Nephron progenitor cell (in vitro differentiated cells): ENCODE measurements around the gene TACC3.
A peak's percentile ranks its signal among the peaks of the same experiment; 100 is the strongest.

Source experiments
- DNase-seq: peaks from one replicate; pipeline ENCODE4 v3.0.0; 2021
- H3K27ac Mint-ChIP-seq: 2 replicates; pipeline ENCODE4 v1.8.0; 2021; ENCODE audit warnings: mild to moderate bottlenecking, moderate library complexity, mixed read lengths
- H3K27me3 Mint-ChIP-seq: 2 replicates; pipeline ENCODE4 v1.8.0; 2021; ENCODE audit warnings: mild to moderate bottlenecking, low read depth, mixed read lengths; ENCODE audit not compliant: poor library complexity
- H3K36me3 Mint-ChIP-seq: 2 replicates; pipeline ENCODE4 v1.8.0; 2021; ENCODE audit warnings: low read depth, mixed read lengths
- H3K4me1 Mint-ChIP-seq: 2 replicates; pipeline ENCODE4 v1.8.0; 2021; ENCODE audit warnings: mixed read lengths
- H3K4me3 Mint-ChIP-seq: 2 replicates; pipeline ENCODE4 v1.8.0; 2021; ENCODE audit warnings: mild to moderate bottlenecking, moderate library complexity, mixed read lengths
- H3K9me3 Mint-ChIP-seq: 2 replicates; pipeline ENCODE4 v1.8.0; 2021; ENCODE audit warnings: mild to moderate bottlenecking, moderate library complexity, mixed read lengths
- CTCF ChIP-seq: fragments of 200-600 bp; sonication (generic); IDR thresholded peaks from 2 replicates; pipeline ENCODE4 v1.5.0; 2021; ENCODE audit warnings: antibody characterized with exemption

Gene TACC3

DNA sequence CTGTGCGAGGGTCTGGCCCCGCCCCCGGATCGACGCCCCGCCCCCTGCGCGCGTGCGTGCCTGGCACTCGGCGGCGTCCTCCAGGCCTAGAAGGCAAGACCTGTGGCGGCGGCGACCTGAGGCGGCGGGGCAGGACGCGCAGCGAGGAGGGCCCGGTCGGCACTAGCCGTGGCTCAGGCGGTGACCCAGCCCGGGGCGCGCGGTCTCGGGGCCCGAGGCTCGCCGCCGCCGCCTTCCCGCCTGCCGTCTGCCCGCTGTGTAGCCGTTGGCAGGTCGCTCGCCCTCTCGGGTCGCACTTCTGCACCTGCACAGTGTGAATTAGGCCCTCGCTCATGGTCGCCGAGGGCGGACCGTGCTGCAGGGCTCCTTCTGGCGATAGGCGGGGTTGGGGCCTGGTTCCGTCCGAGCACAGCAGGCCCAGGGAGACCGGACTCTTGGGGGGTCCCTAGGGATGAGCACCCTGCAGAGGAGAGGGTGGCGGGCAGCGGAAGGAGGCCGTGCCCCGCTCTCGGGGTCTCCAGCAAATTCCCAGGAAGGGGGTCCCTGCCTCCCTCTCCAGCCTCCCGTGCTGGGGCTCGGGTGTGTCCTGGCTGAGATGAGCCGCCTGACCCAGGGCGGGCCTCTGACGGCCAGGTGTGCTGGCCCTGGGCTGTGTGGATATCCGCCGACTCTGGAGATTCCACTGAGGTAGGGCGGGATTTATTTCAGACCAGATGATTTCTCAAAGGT is 36.7 kb upstream of the TACC3 start:
- H3K27ac Mint-ChIP-seq = no peak overlapping the region
- H3K36me3 Mint-ChIP-seq = peaks cover 10% of the 10 kb centered on the region
- H3K9me3 Mint-ChIP-seq = peaks cover 15% of the 10 kb centered on the region
- peaks cover 11% of the 10 kb centered on the region for H3K4me1 Mint-ChIP-seq
- H3K4me3 Mint-ChIP-seq = peak overlapping the region; percentile 54
- peaks cover 34% of the 10 kb centered on the region for H3K27me3 Mint-ChIP-seq
- DNase-seq = peak; percentile 99
- no peak for TF ChIP-seq CTCF

GRCh38 chr4:1685235-1686150 is 35.8 kb upstream of the TACC3 start:
- Mint-ChIP-seq H3K27me3 (peaks cover 29% of the 10 kb centered on the region), H3K36me3 (peaks cover 12% of the 10 kb centered on the region), H3K27ac (no peak overlapping the region), H3K4me1 (peaks cover 11% of the 10 kb centered on the region), H3K4me3 (no peak overlapping the region), H3K9me3 (peaks cover 11% of the 10 kb centered on the region)
- no peak for TF ChIP-seq CTCF
- DNase-seq = no peak

- no peak for TF ChIP-seq CTCF
- peaks cover 11% of the 10 kb centered on the region for H3K4me1 Mint-ChIP-seq
Measured at GRCh38 chr4:1686440-1687036, 34.8 kb upstream of the TACC3 start.

DNA sequence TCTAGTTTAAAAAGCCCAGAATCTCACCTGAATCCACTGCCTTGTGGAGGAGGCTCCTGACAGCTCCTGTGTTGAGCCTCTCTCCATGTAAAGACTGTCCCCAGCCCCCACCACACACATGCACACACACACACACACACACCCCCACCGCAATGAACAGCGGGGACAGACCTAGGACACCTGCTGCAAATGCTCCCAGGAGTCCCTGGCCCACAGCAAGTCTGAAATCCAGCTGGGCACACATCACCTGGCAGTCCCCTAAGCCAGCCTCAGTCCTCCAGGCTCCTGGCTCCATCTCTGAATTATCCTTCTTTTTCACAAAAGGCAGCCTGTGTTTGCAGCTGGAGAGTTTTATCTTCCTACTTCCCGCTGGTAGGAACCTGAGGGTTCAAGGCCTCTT is 30.6 kb upstream of the TACC3 start:
- Mint-ChIP-seq H3K4me3 (no peak overlapping the region), H3K27ac (peak overlapping the region; percentile 87), H3K9me3 (no peaks in the 10 kb centered on the region), H3K27me3 (no peaks in the 10 kb centered on the region), H3K36me3 (peaks cover 45% of the 10 kb centered on the region), H3K4me1 (no peaks in the 10 kb centered on the region)
- DNase-seq = no peak
- TF ChIP-seq CTCF = no peak

More at GRCh38 chr4:1686440-1687036, 34.8 kb upstream of the TACC3 start:
- peaks cover 17% of the 10 kb centered on the region for H3K36me3 Mint-ChIP-seq
- no peak for DNase-seq
- H3K4me3 Mint-ChIP-seq = no peak overlapping the region
- H3K27me3 Mint-ChIP-seq = peaks cover 22% of the 10 kb centered on the region
- H3K27ac Mint-ChIP-seq = no peak overlapping the region
- H3K9me3 Mint-ChIP-seq = peaks cover 4% of the 10 kb centered on the region

- Mint-ChIP-seq H3K4me1 (no peaks in the 10 kb centered on the region), H3K4me3 (no peak overlapping the region), H3K27me3 (no peaks in the 10 kb centered on the region), H3K9me3 (no peaks in the 10 kb centered on the region), H3K36me3 (peaks cover 52% of the 10 kb centered on the region), H3K27ac (no peak overlapping the region)
- no peak for DNase-seq
- no peak for TF ChIP-seq CTCF
Measured at GRCh38 chr4:1691737-1692373, 29.5 kb upstream of the TACC3 start.
